ENCODE data around the gene ZNF750.
A peak's percentile ranks its signal among the peaks of the same experiment; 100 is the strongest.
"Not testable (repeated sequence)": the region's sequence is repeated elsewhere in the genome, so short reads cannot be mapped to it uniquely, and the experiment has no call there.

Gene ZNF750

GRCh38 chr17:82790391-82790790 lies 49.4 kb downstream of the ZNF750 start:
- no peak for DNase-seq

GRCh38 chr17:82789806-82790205 lies 50.0 kb downstream of the ZNF750 start:
- no peak for DNase-seq

GRCh38 chr17:82789051-82789592 lies 50.7 kb downstream of the ZNF750 start:
- DNase-seq, result no peak

GRCh38 chr17:82788206-82789001 lies 51.4 kb downstream of the ZNF750 start:
- no peak for DNase-seq

- no peak for DNase-seq
These were observed 52.6 kb downstream of the ZNF750 start for GRCh38 chr17:82787081-82787848.

- DNase-seq, result no peak
These were observed 53.4 kb downstream of the ZNF750 start for GRCh38 chr17:82786427-82786826.

GRCh38 chr17:82785581-82785980 lies 54.2 kb downstream of the ZNF750 start:
- not testable (repeated sequence) for DNase-seq

- DNase-seq, result no peak
These were observed 56.3 kb downstream of the ZNF750 start for GRCh38 chr17:82783498-82783897.

- no peak for DNase-seq
These were observed 57.1 kb downstream of the ZNF750 start for GRCh38 chr17:82782657-82783207.

- DNase-seq, result peak; percentile 88
These were observed 57.9 kb downstream of the ZNF750 start for GRCh38 chr17:82781894-82782274.

- no peak for DNase-seq
These were observed 58.6 kb downstream of the ZNF750 start for GRCh38 chr17:82780971-82781893.

GRCh38 chr17:82780195-82780594 lies 59.6 kb downstream of the ZNF750 start:
- no peak for DNase-seq

- DNase-seq, result no peak
These were observed 60.3 kb downstream of the ZNF750 start for GRCh38 chr17:82779541-82779940.

Data from hematopoietic multipotent progenitor cell treated with erythropoietin and hydrocortisone succinate and interleukin-3 and kit ligand, for 6 days (in vitro differentiated cells).